Measurements from ENCODE around the gene NELL1. TPM values are rescaled to one million over a fixed set of nuclear protein-coding genes. Genes with fewer than 3 reads are reported as not detected.

The NELL1 gene
- total RNA-seq, 1 experiment from 2014 or later, result not detected

DNA sequence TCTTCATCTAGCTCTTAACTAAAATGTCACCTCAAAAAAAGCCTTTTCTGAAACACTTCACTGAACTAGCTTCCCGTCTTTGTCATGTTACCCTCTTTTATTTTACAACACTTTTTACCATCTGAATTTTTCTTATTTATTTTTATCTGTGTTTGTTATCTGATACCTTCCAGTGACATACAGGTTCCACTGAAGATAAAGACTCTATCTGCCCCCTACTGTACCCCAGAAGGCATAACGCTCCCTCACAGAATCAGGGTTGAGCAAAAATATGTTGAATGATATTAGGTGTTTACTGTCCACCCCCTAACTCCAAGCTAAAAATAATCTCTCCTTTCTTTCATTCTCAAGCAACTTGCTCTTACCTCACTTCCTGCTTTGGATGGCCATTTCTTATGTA, 654.2 kb downstream of the NELL1 start:
- H3K4me3 ChIP-seq, result no peak overlapping the region
- no peak for DNase-seq
- H3K27me3 ChIP-seq, result no peaks in the 10 kb centered on the region
- H3K36me3 ChIP-seq, result no peaks in the 10 kb centered on the region
- no peaks in the 10 kb centered on the region for H3K9me3 ChIP-seq

DNA sequence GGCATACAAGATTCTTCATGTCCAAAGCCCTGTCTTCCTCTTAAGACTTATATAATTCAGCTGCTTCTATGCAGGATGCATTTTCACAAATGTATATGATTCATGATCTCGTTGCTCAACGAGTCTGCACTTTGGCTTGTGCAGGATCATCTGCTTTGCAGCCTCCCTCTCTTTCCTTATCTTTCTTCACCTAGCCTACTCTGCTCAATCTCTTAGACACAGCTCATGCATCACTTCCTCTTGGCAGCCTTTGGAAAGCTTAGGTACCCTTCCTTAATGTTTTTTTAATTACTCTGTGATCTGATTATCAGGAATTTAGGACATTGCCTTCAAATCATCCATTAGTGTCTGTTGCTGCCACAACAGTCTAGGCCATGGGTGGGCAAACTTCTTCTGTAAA, 673.8 kb downstream of the NELL1 start:
- Histone ChIP-seq H3K36me3 (no peaks in the 10 kb centered on the region), H3K9me3 (no peaks in the 10 kb centered on the region), H3K4me3 (no peak overlapping the region), H3K27me3 (no peaks in the 10 kb centered on the region)
- DNase-seq, result no peak

DNA sequence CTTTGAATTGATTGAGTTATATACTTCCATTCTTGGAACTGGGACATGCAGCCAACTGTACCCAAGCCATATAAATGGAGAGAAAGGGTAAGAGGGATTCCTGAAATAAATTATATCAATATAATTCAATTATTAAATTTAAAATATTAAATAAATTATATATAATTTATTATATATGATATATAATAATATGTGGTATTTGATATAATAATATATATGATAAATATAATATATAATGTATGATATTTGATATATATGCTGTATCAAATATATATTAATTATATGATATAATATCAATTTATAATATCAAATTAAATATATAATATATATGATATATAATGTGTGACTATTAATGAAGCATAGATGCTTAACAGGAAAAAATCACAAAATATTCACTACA, 677.0 kb downstream of the NELL1 start:
- H3K36me3 ChIP-seq, result no peaks in the 10 kb centered on the region
- no peaks in the 10 kb centered on the region for H3K9me3 ChIP-seq
- DNase-seq, result no peak
- H3K4me3 ChIP-seq, result no peak overlapping the region
- H3K27me3 ChIP-seq, result no peaks in the 10 kb centered on the region

DNA sequence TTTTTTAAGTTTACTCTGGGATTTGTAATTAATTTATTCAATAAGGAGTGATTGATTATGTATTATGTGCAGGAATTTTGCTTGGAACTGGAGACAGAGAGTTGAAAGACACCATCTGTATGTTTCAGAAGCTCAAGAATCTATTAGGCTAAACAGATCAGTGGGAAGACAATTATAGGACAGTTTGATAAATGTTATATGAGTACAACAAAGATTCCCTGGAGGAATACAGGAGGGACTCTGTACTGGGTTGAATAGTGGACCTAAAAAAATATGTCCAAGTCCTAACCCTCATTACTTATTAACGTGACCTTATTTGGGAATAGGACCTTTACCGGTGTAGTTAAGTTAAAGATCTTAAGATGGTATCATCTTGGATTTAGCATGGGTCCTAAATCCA, 681.2 kb downstream of the NELL1 start:
- Histone ChIP-seq H3K4me3 (no peak overlapping the region), H3K36me3 (no peaks in the 10 kb centered on the region), H3K9me3 (no peaks in the 10 kb centered on the region), H3K27me3 (no peaks in the 10 kb centered on the region)
- DNase-seq, result no peak

DNA sequence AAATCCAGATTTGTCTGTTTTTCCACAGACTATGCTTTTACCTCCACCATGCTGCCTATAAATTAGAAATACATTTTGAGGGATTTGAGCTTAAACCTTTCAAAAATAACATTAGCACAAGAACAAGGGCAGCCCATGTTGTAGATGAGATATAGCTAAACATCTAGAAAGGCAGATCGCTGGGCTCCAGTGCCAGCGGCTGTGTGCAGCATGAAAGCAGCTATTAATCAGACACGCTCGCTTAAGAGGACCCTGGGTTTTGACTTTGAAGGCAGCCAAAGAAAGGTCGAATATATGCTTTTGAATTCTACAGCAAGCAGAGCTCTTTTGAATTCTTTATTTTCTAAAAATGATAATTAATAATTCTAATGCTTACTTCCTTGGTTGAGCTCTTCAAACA, 684.0 kb downstream of the NELL1 start:
- H3K36me3 ChIP-seq, result no peaks in the 10 kb centered on the region
- H3K9me3 ChIP-seq, result no peaks in the 10 kb centered on the region
- no peak for DNase-seq
- H3K27me3 ChIP-seq, result no peaks in the 10 kb centered on the region
- no peak overlapping the region for H3K4me3 ChIP-seq

DNA sequence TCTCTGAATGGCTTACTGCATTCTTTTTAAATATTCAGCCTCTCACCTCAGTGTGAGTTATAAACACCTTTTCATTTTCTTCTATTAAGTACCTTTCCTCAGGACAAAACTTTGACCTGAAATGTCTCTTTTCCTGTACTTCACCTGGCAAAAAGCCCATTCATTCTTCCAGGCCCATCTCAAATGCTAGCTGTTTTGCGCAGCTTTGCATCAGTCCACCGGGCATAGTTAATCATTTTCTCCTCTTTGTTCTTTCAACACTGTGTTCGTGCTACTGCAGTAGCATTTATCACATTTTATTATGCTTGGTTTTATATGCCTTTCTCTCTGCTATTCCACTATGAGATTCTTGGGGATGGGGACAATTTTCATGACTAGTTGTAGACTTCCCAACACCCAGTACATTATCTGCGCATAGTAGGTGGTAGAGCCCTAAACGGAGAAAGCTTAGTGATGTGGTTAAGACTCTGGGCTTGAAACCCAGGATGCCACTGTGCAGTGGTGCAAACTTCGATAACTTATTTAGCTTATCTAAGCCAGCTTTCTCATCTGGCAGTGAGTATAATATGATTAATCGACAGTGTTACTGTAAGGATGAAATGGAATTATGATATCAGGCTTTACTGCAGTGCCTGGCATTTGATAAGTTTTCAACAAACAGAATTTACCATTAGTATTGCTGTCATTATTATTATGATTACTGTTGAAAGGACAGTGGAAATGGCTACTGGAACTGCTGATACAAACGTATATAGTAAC, 695.7 kb downstream of the NELL1 start:
- no peak for DNase-seq
- Histone ChIP-seq H3K9me3 (no peaks in the 10 kb centered on the region), H3K4me3 (no peak overlapping the region), H3K36me3 (no peaks in the 10 kb centered on the region), H3K27me3 (no peaks in the 10 kb centered on the region)

DNA sequence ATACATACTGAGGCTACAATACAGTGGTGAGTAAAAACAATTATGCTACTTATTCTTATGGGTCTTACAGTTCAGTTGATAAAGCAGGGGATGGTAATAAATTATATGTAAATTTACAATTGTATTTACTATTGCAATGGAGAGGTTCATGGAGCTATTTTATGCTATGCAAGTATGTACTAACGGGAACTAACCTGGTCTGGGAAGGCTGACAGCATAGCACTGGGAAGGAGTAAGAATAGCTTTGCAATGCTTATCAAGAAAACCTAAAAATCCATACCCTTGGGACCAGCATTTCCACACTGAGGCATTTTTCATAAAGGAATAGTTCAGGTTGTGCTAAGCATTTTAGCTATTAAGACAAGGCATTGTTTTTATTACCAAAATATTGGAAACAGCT, 700.6 kb downstream of the NELL1 start:
- H3K9me3 ChIP-seq, result no peaks in the 10 kb centered on the region
- H3K4me3 ChIP-seq, result no peak overlapping the region
- no peaks in the 10 kb centered on the region for H3K27me3 ChIP-seq
- H3K36me3 ChIP-seq, result no peaks in the 10 kb centered on the region
- DNase-seq, result no peak

DNA sequence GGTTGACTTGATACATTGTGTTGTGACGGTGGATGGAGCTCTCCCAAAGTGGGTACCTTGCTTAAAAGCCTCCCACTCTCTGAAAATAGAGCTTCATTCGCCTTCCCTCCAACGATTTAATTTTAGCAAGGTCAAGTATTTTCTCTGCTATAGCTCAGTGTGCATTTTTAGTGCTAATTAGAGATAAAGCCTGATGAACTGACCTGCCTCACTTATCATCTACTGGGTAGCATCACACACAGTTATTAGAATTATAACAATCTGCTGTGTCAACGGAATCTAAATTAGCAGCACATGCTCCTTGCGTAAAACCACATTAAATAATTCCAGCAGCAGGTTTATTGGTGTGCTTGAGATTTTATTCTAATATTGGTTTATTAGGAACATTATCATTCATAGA, 701.7 kb downstream of the NELL1 start:
- H3K9me3 ChIP-seq, result no peaks in the 10 kb centered on the region
- no peaks in the 10 kb centered on the region for H3K36me3 ChIP-seq
- H3K4me3 ChIP-seq, result no peak overlapping the region
- DNase-seq, result no peak
- no peaks in the 10 kb centered on the region for H3K27me3 ChIP-seq

DNA sequence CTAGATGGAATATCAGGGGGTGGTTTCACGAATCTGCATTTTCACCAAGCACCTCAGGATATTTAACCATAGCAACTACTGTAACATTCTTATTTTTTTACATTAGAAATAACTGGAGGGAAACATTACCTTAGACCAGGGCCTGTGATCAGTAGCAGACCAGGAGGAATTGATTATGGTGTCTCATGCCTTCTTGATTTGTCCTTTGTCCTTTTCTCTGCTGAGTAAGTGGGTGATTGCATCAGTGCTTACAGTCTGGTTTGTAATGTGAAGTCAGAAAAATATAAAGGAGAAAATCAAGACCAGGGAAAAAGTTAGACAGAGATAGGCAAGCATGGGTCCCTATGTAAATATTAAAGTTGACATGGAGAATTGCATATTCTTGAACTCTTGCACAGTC, 703.3 kb downstream of the NELL1 start:
- Histone ChIP-seq H3K9me3 (no peaks in the 10 kb centered on the region), H3K4me3 (no peak overlapping the region), H3K27me3 (no peaks in the 10 kb centered on the region), H3K36me3 (no peaks in the 10 kb centered on the region)
- DNase-seq, result no peak

DNA sequence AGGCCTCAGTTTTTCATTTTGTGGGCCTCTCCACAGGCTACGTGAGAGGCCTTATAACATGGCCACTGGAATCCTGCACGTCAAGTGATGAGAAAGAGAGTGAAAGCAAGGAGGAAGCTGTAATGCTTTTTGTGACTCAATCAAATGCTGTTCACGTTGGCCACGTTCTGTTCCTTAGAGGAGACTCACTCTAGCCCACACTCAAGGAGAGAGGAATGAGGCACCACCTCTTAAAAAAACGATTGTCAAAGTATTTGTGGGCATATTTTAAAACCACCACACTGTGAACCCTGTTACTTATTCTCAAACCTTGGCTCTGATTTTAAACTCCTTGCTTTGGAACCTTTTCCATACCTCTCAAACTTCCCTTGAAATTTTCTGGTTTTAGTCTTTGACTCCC, 705.0 kb downstream of the NELL1 start:
- H3K9me3 ChIP-seq, result no peaks in the 10 kb centered on the region
- DNase-seq, result no peak
- no peaks in the 10 kb centered on the region for H3K36me3 ChIP-seq
- H3K27me3 ChIP-seq, result no peaks in the 10 kb centered on the region
- no peak overlapping the region for H3K4me3 ChIP-seq

DNA sequence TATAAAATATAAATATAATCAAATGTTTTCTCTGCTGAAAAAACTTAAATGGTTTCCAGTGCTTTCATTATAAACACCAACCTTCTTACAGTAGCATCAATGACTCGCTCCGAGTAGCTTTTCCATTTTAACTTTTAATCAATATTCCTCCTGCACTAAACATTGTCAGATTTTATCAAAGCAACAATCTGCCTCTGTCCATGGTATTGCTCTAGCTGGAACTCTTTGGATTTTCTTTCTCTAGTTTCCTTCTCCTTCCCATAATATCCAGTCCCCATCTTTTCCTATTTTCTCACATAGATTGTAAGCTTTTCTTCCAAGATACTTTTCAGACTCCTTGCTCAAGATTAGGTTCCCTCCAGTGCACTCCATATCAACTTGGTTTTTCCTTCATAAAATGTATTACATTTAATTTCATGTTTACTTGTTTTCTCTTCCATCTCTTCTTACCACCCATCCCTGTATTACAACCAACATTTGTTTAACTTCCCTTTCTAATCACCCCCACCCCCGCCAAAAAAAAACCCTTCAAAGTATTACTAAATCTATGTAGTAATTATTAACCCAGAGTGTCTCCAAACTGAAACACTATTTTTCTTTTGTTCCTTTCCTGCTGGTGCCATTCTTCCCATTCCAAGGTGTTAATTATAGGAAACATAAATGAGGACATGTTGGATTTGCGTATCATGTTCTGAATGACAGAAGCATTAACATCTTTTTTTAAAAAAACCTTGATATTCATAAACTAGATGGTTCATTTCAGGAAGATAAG, 716.5 kb downstream of the NELL1 start:
- no peak overlapping the region for H3K4me3 ChIP-seq
- DNase-seq, result no peak

DNA sequence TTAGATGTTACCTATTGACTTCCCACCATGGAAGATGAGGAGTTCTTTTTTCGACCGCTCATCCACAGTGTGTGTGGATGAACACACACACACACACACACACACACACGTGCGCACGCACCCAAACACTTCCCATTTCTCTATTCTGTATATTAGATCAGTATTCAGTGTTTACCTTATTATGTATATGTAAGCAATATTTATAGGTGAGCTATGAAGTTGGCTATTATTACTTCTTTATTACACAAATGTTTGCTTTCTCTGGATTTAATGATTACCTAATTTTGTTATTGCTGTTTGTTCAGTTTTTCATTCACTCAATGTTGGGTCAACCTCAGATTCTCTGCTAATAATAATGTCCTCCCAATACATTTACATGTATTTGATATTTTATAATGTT, 721.0 kb downstream of the NELL1 start:
- no peak for DNase-seq
- H3K27me3 ChIP-seq, result no peaks in the 10 kb centered on the region
- H3K9me3 ChIP-seq, result no peaks in the 10 kb centered on the region
- H3K4me3 ChIP-seq, result no peak overlapping the region
- no peaks in the 10 kb centered on the region for H3K36me3 ChIP-seq

More for the DNA sequence above, 716.5 kb downstream of the NELL1 start:
- H3K27me3 ChIP-seq, result no peaks in the 10 kb centered on the region
- H3K9me3 ChIP-seq, result no peaks in the 10 kb centered on the region
- no peaks in the 10 kb centered on the region for H3K36me3 ChIP-seq

DNA sequence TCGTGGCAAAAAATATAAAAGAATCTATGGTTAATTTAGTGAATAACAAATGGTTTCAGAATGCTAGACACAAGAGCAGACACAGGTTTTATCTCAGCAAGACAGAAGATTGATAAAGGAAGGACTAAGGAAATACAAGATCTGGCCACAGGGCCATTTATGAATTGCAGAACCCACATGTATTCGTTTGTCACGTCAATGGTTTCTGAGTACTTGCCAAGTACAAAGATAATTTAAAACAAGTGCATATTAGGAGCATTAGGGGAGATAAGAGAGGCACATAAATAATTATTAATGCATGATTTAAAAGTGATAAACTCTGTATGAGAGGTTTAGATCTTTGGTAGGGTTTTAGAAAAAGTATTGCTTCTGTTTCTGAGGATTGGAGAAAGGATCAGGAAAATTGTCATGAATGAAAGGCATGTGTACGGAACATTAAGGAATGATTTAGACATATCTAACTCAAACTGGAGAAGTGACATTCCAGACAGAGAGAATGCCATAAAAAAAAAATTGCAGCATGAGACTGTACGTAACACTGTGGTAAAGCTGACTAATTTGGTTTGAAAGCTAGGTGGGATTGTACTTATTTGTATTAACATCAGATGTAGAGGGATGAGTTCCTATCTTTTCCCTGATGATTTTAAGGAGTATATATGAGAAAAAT, 727.1 kb downstream of the NELL1 start:
- H3K36me3 ChIP-seq, result no peaks in the 10 kb centered on the region
- DNase-seq, result no peak
- no peak overlapping the region for H3K4me3 ChIP-seq
- H3K9me3 ChIP-seq, result no peaks in the 10 kb centered on the region
- H3K27me3 ChIP-seq, result no peaks in the 10 kb centered on the region

DNA sequence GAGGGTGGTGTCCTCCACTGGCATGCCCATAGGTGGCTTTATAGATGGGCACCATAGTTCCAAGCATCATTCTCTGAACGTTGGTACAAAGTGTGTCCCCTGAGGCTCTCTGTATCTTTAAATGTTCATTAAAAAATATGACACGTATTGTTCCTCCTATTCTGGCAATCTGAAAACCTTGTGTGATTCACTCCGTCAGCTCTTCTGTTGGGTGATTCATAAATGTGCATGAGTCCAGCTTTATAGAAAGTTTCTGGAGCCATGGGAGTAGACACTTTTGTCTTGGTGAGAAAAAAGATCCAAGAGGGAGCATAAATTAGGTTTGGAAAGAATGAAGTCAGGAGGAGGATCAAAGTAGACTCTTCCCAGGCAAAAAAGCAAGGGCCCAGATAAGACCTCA, 728.8 kb downstream of the NELL1 start:
- no peaks in the 10 kb centered on the region for H3K36me3 ChIP-seq
- no peaks in the 10 kb centered on the region for H3K27me3 ChIP-seq
- no peak for DNase-seq
- no peaks in the 10 kb centered on the region for H3K9me3 ChIP-seq
- no peak overlapping the region for H3K4me3 ChIP-seq

DNA sequence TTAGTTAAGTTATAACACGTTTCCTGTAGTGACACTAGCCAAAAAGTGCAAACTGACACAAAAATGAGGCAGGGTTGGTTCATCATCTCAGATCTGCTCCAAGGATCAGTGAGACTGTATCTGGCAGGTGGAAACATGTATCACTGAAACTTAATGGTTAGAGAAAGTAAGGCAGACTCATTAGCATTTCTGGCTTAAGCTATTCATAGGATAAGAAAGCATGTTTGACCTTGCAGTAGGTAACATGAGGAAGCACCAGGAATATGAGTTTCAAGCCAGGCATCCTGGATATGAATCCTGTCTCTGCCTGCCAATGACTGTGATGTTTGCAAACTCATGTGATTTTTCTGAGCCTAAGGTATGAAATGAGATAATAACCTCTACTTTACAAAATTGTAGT, 732.1 kb downstream of the NELL1 start:
- no peak for DNase-seq
- Histone ChIP-seq H3K36me3 (no peaks in the 10 kb centered on the region), H3K27me3 (no peaks in the 10 kb centered on the region), H3K9me3 (no peaks in the 10 kb centered on the region), H3K4me3 (no peak overlapping the region)

DNA sequence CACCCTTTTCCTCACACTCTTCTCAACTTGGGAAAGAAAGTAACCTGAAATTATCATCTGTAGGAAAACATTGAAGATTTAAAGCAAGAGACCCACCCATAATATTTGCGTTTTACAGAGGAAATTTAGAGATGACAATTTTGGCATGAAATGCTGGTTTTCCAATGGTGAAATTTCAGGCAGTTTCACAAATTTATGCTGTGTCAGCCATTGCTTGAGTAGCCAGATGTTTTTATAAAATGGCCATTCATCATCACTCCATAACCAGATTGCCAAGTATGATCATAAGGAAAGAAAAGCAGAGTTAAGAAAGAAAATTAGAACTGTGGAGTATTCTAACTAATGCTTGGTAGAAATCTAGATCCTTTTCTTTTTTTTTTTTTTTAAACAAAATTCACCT, 732.9 kb downstream of the NELL1 start:
- H3K4me3 ChIP-seq, result no peak overlapping the region
- H3K36me3 ChIP-seq, result no peaks in the 10 kb centered on the region
- no peaks in the 10 kb centered on the region for H3K27me3 ChIP-seq
- H3K9me3 ChIP-seq, result no peaks in the 10 kb centered on the region
- no peak for DNase-seq

DNA sequence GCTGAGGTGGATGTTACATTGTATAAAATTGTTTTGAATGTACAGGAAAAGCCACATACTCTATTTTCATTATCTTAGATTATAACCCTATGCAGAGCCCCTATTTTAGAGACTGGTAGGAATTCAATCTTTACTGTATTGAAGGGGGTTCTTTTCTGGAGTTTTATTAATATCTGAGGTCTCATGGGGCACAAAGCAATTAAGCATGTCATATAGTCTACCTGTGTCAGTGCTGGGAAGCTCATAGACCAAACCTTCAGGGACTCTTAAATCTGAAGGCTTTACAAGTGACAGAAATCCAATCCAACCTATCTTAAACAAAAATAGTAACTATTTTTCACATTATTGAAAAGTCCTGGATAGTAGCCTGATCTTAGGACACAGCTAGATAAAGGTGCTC, 733.7 kb downstream of the NELL1 start:
- Histone ChIP-seq H3K36me3 (no peaks in the 10 kb centered on the region), H3K9me3 (no peaks in the 10 kb centered on the region), H3K27me3 (no peaks in the 10 kb centered on the region), H3K4me3 (no peak overlapping the region)
- DNase-seq, result no peak

DNA sequence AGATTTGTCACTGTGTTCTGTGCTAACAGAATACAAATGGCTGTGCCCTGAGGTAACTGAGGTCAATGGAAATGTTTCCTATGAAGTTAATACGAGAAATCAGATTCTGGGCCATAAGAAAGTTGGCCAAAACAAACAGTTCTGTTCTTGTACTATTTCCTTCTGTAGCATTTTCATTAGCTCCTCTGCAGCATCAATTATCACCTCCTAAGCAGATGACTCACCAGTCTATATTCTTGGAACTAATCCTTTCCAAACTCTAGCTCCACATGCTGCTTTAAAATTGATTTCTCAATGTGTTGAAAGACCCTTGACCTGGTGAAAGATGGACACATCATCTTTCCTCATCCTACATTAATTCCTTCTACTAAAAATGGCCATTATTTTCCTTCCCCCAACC, 736.0 kb downstream of the NELL1 start:
- DNase-seq, result no peak
- no peaks in the 10 kb centered on the region for H3K27me3 ChIP-seq
- no peaks in the 10 kb centered on the region for H3K9me3 ChIP-seq
- no peak overlapping the region for H3K4me3 ChIP-seq
- H3K36me3 ChIP-seq, result no peaks in the 10 kb centered on the region
